HCT116 (cell line): ENCODE data around the gene MATK. TPM values are rescaled to one million over a fixed set of nuclear protein-coding genes. Genes with fewer than 3 reads are reported as not detected.

Experiments
- ATAC-seq: fragments of 200-7000 bp; cut with Tn5 transposase; 2 replicates; pipeline ENCODE4 v1.9.1; 2020; ENCODE audit warnings: mild to moderate bottlenecking, moderate library complexity
- BruUV-seq: library from RNA; stranded (reverse); fragments of 400-500 nt; replicated peaks from 2 replicates; lab custom pipeline; 2021; lab: Mats Ljungman, UMichigan
- CTCF ChIA-PET: fragments of 300-600 bp; sonication (Branson Sonifier 250); formaldehyde crosslinking; loops from one replicate; lab custom pipeline; 2021; ENCODE audit warnings: antibody characterized with exemption; lab: Charles Lee
- POLR2A ChIA-PET: fragments of 300-600, 350-600 bp; sonication (Branson Sonifier 250); formaldehyde crosslinking; loops from one replicate; lab custom pipeline; 2021; ENCODE audit warnings: antibody characterized with exemption; lab: Charles Lee
- RAD21 ChIA-PET, 2 experiments: fragments of 300-600 bp; sonication (Branson Sonifier 250); formaldehyde crosslinking; loops; one replicate each; lab custom pipeline; 2023; ENCODE audit warnings: low total read pairs in 2 of 2; ENCODE audit not compliant: uncharacterized antibody in 2 of 2, unreplicated experiment in 2 of 2, low non-redundant PET in 1 of 2; lab: Charles Lee
- DNase-seq: peaks from one replicate; pipeline ENCODE4 v3.0.0-alpha.2; 2010; ENCODE audit warnings: low read depth, low spot score
- H2AFZ ChIP-seq: fragments of 200-600 bp; shearing (Covaris generic), sonication (generic); 2 replicates; pipeline ENCODE4 v1.6.1; 2017; ENCODE audit warnings: low read depth, mixed run types, mixed read lengths, antibody characterized with exemption, low read length; ENCODE audit not compliant: poor library complexity, severe bottlenecking
- H3K27ac ChIP-seq: 2 replicates; pipeline ENCODE4 v1.5.1; 2012; ENCODE audit warnings: low read depth, low read length
- H3K27me3 ChIP-seq: fragments of 200-600 bp; sonication (generic); 2 replicates; pipeline ENCODE4 v1.6.1; 2016; ENCODE audit warnings: mixed run types, low read length, mixed read lengths; ENCODE audit not compliant: insufficient read depth
- H3K36me3 ChIP-seq, 2 experiments: fragments of 200-500 bp in 1 of 2; fragments of 200-600 bp in 1 of 2; sonication (Bioruptor generic) in 1 of 2; sonication (generic) in 1 of 2; 2 replicates each; pipeline versions ENCODE4 v1.5.1 to v1.6.1; 2014 to 2016; ENCODE audit warnings: low read length in 2 of 2, inconsistent platforms in 1 of 2, mixed read lengths in 1 of 2, mixed run types in 1 of 2; ENCODE audit not compliant: insufficient read depth in 2 of 2, control insufficient read depth in 1 of 2
- H3K4me1 ChIP-seq, 2 experiments: fragments of 200-600 bp in 1 of 2; sonication (generic) in 1 of 2; 2 replicates each; pipeline versions ENCODE4 v1.5.1 to v1.6.1; 2012 to 2017; ENCODE audit warnings: low read length in 2 of 2, inconsistent platforms in 1 of 2, mild to moderate bottlenecking in 1 of 2, mixed read lengths in 1 of 2, mixed run types in 1 of 2, moderate library complexity in 1 of 2; ENCODE audit not compliant: insufficient read depth in 2 of 2, control insufficient read depth in 1 of 2
- H3K4me2 ChIP-seq: fragments of 200-600 bp; sonication (generic); 2 replicates; pipeline ENCODE4 v1.6.1; 2017; ENCODE audit warnings: mixed run types, low read length, mixed read lengths
- H3K4me3 ChIP-seq, 2 experiments: fragments of 200-600 bp in 1 of 2; sonication (generic) in 1 of 2; replicated peaks in 1 of 2; 2 replicates each; pipeline ENCODE4 v1.5.1; 2011 to 2016; ENCODE audit warnings: low read length in 2 of 2, control low read depth in 1 of 2, low read depth in 1 of 2, mild to moderate bottlenecking in 1 of 2, mixed read lengths in 1 of 2, mixed run types in 1 of 2
- H3K79me2 ChIP-seq: fragments of 200-600 bp; sonication (generic); 2 replicates; pipeline ENCODE4 v1.6.1; 2017; ENCODE audit warnings: mild to moderate bottlenecking, mixed run types, low read length, moderate library complexity, mixed read lengths; ENCODE audit not compliant: insufficient read depth
- H3K9ac ChIP-seq: fragments of 200-600 bp; sonication (generic); 2 replicates; pipeline ENCODE4 v1.6.1; 2016; ENCODE audit warnings: low read length, mixed read lengths
- H3K9me2 ChIP-seq: fragments of 200-600 bp; sonication (generic), shearing (Covaris generic); 2 replicates; pipeline ENCODE4 v1.6.1; 2017; ENCODE audit warnings: mixed run types, mild to moderate bottlenecking, moderate library complexity; ENCODE audit not compliant: insufficient read depth
- H3K9me3 ChIP-seq, 2 experiments: fragments of 200-500 bp in 1 of 2; fragments of 200-600 bp in 1 of 2; sonication (Bioruptor generic) in 1 of 2; sonication (generic) in 1 of 2; 2 replicates each; pipeline ENCODE4 v1.6.1; 2014 to 2017; ENCODE audit warnings: low read length in 2 of 2, mixed read lengths in 2 of 2, inconsistent platforms in 1 of 2, low read depth in 1 of 2, mild to moderate bottlenecking in 1 of 2, mixed run types in 1 of 2, moderate library complexity in 1 of 2; ENCODE audit not compliant: control insufficient read depth in 1 of 2, insufficient read depth in 1 of 2
- H4K20me1 ChIP-seq: fragments of 200-600 bp; sonication (generic), shearing (Covaris generic); 2 replicates; pipeline ENCODE4 v1.6.1; 2017; ENCODE audit warnings: mixed run types, mild to moderate bottlenecking, moderate library complexity; ENCODE audit not compliant: insufficient read depth
- CBX3 ChIP-seq: IDR thresholded peaks from 2 replicates; pipeline ENCODE4 v1.6.1; 2012; ENCODE audit warnings: low read depth
- ELF1 ChIP-seq: IDR thresholded peaks from 2 replicates; pipeline ENCODE4 v1.6.1; 2012; ENCODE audit warnings: low read depth, borderline replicate concordance
- EZH2 ChIP-seq: fragments of 200-600 bp; sonication (generic); IDR thresholded peaks from 2 replicates; pipeline ENCODE4 v1.6.1; 2017; ENCODE audit warnings: antibody characterized with exemption, mixed run types
- FOSL1 ChIP-seq: IDR thresholded peaks from 2 replicates; pipeline ENCODE4 v1.6.1; 2012; ENCODE audit warnings: low read depth
- MAX ChIP-seq: IDR thresholded peaks from 2 replicates; pipeline ENCODE4 v1.6.1; 2012
- POLR2A ChIP-seq: IDR thresholded peaks from 2 replicates; pipeline ENCODE4 v1.7.0; 2011; ENCODE audit warnings: borderline replicate concordance; ENCODE audit not compliant: insufficient read depth, insufficient read length; ENCODE audit errors: extremely low read depth
- POLR2AphosphoS5 ChIP-seq: IDR thresholded peaks from 2 replicates; pipeline ENCODE4 v1.6.1; 2011; ENCODE audit warnings: mild to moderate bottlenecking, low read depth, low read length, moderate library complexity
- SP1 ChIP-seq: IDR thresholded peaks from 2 replicates; pipeline ENCODE4 v1.6.1; 2012; ENCODE audit warnings: low read depth
- SRF ChIP-seq: IDR thresholded peaks from 2 replicates; pipeline ENCODE4 v1.6.1; 2012; ENCODE audit warnings: low read depth
- YY1 ChIP-seq: IDR thresholded peaks from 2 replicates; pipeline ENCODE4 v1.6.1; 2011; ENCODE audit warnings: low read length, low read depth, moderate library complexity, mild to moderate bottlenecking; ENCODE audit not compliant: insufficient replicate concordance; ENCODE audit errors: extremely low read depth
- ZFX ChIP-seq: fragments of 450-650 bp; IDR thresholded peaks from 2 replicates; pipeline ENCODE4 v1.6.1; 2017
- intact Hi-C: fragments of 100-400 bp; cut with micrococcal nuclease; formaldehyde crosslinking; loops from 2 replicates; pipeline ENCODE4 v1.10.0; 2022
- total RNA-seq: library from RNA; stranded (reverse); gene quantifications from one replicate; pipeline ENCODE4 v1.2.1, GENCODE V29; 2021; ENCODE audit not compliant: unreplicated experiment

The MATK gene
- total RNA-seq, 1 experiment from 2014 or later, result not detected

GRCh38 chr19:3825286-3825956, 39.2 kb upstream of the MATK start:
- Histone ChIP-seq H3K9me3 (no peaks in the 10 kb centered on the region), H3K27me3 (no peaks in the 10 kb centered on the region)

GRCh38 chr19:3823350-3823713, 37.2 kb upstream of the MATK start:
- Histone ChIP-seq H3K27me3 (no peaks in the 10 kb centered on the region), H2AFZ (no peak overlapping the region), H3K4me2 (no peak overlapping the region), H3K27ac (no peak overlapping the region), H3K4me3 (no peak overlapping the region), H3K9ac (no peak overlapping the region), H4K20me1 (no peaks in the 10 kb centered on the region), H3K36me3 (no peaks in the 10 kb centered on the region), H3K79me2 (no peaks in the 10 kb centered on the region), H3K4me1 (peaks cover 0 to 7% of the 10 kb centered on the region in 2 experiments; a peak in 1 of 4 replicates), H3K9me2 (no peaks in the 10 kb centered on the region), H3K9me3 (no peaks in the 10 kb centered on the region)
- ChIA-PET CTCF (no interaction called here), POLR2A (no interaction called here), RAD21 (no interaction called here)
- ATAC-seq, result no peak
- no peak for DNase-seq
- intact Hi-C loops, result loop anchor here (5.0 kb wide), 1 partner anchor 61 kb away; the partner anchor contains the start of genes APBA3 and MRPL54
- BruUV-seq, result no TSS peak
- TF ChIP-seq SRF, result no peak
- TF ChIP-seq ZFX, result no peak
- TF ChIP-seq CBX3, result no peak
- no peak for TF ChIP-seq ELF1
- TF ChIP-seq POLR2A, result no peak
- TF ChIP-seq EZH2, result no peak
- TF ChIP-seq MAX, result no peak
- no peak for TF ChIP-seq YY1
- no peak for TF ChIP-seq POLR2AphosphoS5
- no peak for TF ChIP-seq SP1

More at GRCh38 chr19:3825286-3825956, 39.2 kb upstream of the MATK start:
- ChIA-PET RAD21 (interaction anchor here in 1 of 2 experiments (0.7 kb wide), 1 partner anchor 109 kb away, joined by 3 read pairs; no protein-coding TSS in a partner anchor), CTCF (no interaction called here)
- Histone ChIP-seq H3K9ac (no peak overlapping the region), H3K79me2 (no peaks in the 10 kb centered on the region), H3K27ac (no peak overlapping the region), H4K20me1 (no peaks in the 10 kb centered on the region)
- TF ChIP-seq YY1 (no peak), FOSL1 (no peak)
- TF ChIP-seq, all 23 proteins: peak for 0
- no peaks in the 10 kb centered on the region for H3K9me2 ChIP-seq
- DNase-seq, result no peak
- no TSS peak for BruUV-seq
- H3K36me3 ChIP-seq, result no peaks in the 10 kb centered on the region
- no peak overlapping the region for H3K4me2 ChIP-seq
- peaks cover 0 to 9% of the 10 kb centered on the region in 2 experiments; a peak in 1 of 4 replicates for H3K4me1 ChIP-seq
- no peak overlapping the region for H2AFZ ChIP-seq
- POLR2A ChIA-PET, result no interaction called here
- intact Hi-C loops, result no loop called here
- H3K4me3 ChIP-seq, result no peak overlapping the region
- no peak for ATAC-seq
